ENCODE results near the gene METRNL.

Gene METRNL

GRCh38 chr17:83062011-83062817 lies 17.2 kb upstream of the METRNL start:
- H3K27me3 ChIP-seq (ENCODE audit: low read length): no peaks in the 10 kb centered on the region
- H3K27ac ChIP-seq (ENCODE audit: low read depth, low read length): no peak overlapping the region
- H3K4me2 ChIP-seq (ENCODE audit: low read depth, low read length, poor library complexity, severe bottlenecking): no peak overlapping the region
- TF ChIP-seq EZH2phosphoT487 (conservative IDR thresholded peaks at IDR 0.05; ENCODE audit: low read length): no peak
- no peak for TF ChIP-seq CTCF (IDR thresholded peaks at IDR 0.05; ENCODE audit: insufficient read depth, low read length, poor library complexity, severe bottlenecking)
- H3F3A ChIP-seq (ENCODE audit: insufficient read depth): no peaks in the 10 kb centered on the region
- no peak overlapping the region for H2AFZ ChIP-seq (ENCODE audit: low read depth, low read length, severe bottlenecking)
- no peaks in the 10 kb centered on the region for H3K9me2 ChIP-seq (replicated peaks; ENCODE audit: insufficient read depth, low read length)
- H3K9me3 ChIP-seq (ENCODE audit: insufficient read depth, low read length): no peaks in the 10 kb centered on the region
- no peaks in the 10 kb centered on the region for H3K36me3 ChIP-seq (ENCODE audit: low read length)
- H3K9ac ChIP-seq (ENCODE audit: low read length): no peak overlapping the region
- no peaks in the 10 kb centered on the region for H3K79me2 ChIP-seq (ENCODE audit: insufficient read depth, low read length)
- H4K20me1 ChIP-seq (ENCODE audit: low read depth, low read length): no peaks in the 10 kb centered on the region
- no peak overlapping the region for H3K4me3 ChIP-seq (ENCODE audit: insufficient read depth, low read length, poor library complexity, severe bottlenecking)

- H3K9me3 ChIP-seq (ENCODE audit: insufficient read depth, low read length): no peaks in the 10 kb centered on the region
- TF ChIP-seq EZH2phosphoT487 (conservative IDR thresholded peaks at IDR 0.05; ENCODE audit: low read length): no peak
- TF ChIP-seq CTCF (IDR thresholded peaks at IDR 0.05; ENCODE audit: insufficient read depth, low read length, poor library complexity, severe bottlenecking): no peak
- H2AFZ ChIP-seq (ENCODE audit: low read depth, low read length, severe bottlenecking): no peak overlapping the region
- no peak overlapping the region for H3K27ac ChIP-seq (ENCODE audit: low read depth, low read length)
- no peak overlapping the region for H3K4me3 ChIP-seq (ENCODE audit: insufficient read depth, low read length, poor library complexity, severe bottlenecking)
- no peaks in the 10 kb centered on the region for H4K20me1 ChIP-seq (ENCODE audit: low read depth, low read length)
- H3K36me3 ChIP-seq (ENCODE audit: low read length): no peaks in the 10 kb centered on the region
- H3K27me3 ChIP-seq (ENCODE audit: low read length): no peaks in the 10 kb centered on the region
- H3F3A ChIP-seq (ENCODE audit: insufficient read depth): no peaks in the 10 kb centered on the region
- H3K4me2 ChIP-seq (ENCODE audit: low read depth, low read length, poor library complexity, severe bottlenecking): no peak overlapping the region
- H3K9me2 ChIP-seq (replicated peaks; ENCODE audit: insufficient read depth, low read length): no peaks in the 10 kb centered on the region
- no peaks in the 10 kb centered on the region for H3K79me2 ChIP-seq (ENCODE audit: insufficient read depth, low read length)
- H3K9ac ChIP-seq (ENCODE audit: low read length): no peak overlapping the region
Measured at GRCh38 chr17:83062818-83063671, 16.4 kb upstream of the METRNL start.

- H3K4me3 ChIP-seq (ENCODE audit: insufficient read depth, low read length, poor library complexity, severe bottlenecking): no peak overlapping the region
- no peak overlapping the region for H2AFZ ChIP-seq (ENCODE audit: low read depth, low read length, severe bottlenecking)
- no peaks in the 10 kb centered on the region for H3K9me3 ChIP-seq (ENCODE audit: insufficient read depth, low read length)
- no peak overlapping the region for H3K4me2 ChIP-seq (ENCODE audit: low read depth, low read length, poor library complexity, severe bottlenecking)
- H3K36me3 ChIP-seq (ENCODE audit: low read length): no peaks in the 10 kb centered on the region
- H3K27me3 ChIP-seq (ENCODE audit: low read length): no peaks in the 10 kb centered on the region
- no peak overlapping the region for H3K27ac ChIP-seq (ENCODE audit: low read depth, low read length)
- H3F3A ChIP-seq (ENCODE audit: insufficient read depth): no peaks in the 10 kb centered on the region
- H4K20me1 ChIP-seq (ENCODE audit: low read depth, low read length): no peaks in the 10 kb centered on the region
- no peak for TF ChIP-seq EZH2phosphoT487 (conservative IDR thresholded peaks at IDR 0.05; ENCODE audit: low read length)
- no peak for TF ChIP-seq CTCF (IDR thresholded peaks at IDR 0.05; ENCODE audit: insufficient read depth, low read length, poor library complexity, severe bottlenecking)
- no peak overlapping the region for H3K9ac ChIP-seq (ENCODE audit: low read length)
- no peaks in the 10 kb centered on the region for H3K79me2 ChIP-seq (ENCODE audit: insufficient read depth, low read length)
- no peaks in the 10 kb centered on the region for H3K9me2 ChIP-seq (replicated peaks; ENCODE audit: insufficient read depth, low read length)
Measured at GRCh38 chr17:83064021-83064731, 15.2 kb upstream of the METRNL start.

All from SU-DHL-6 (cell line).